Stomach (tissue), 9 donors: ENCODE measurements around the gene PRKAG1. TPM values are rescaled to one million over a fixed set of nuclear protein-coding genes. Genes with fewer than 3 reads are reported as not detected.

ENCODE experiments used
- DNase-seq, 2 donors: peaks; one replicate each; pipeline versions ENCODE4 v3.0.0 to v3.0.0-alpha.2; 2013 to 2019
- H3K27ac ChIP-seq, 5 donors: fragments of 200-600 bp in 4 of 5; sonication (generic) in 4 of 5; one replicate each; pipeline ENCODE4 v1.5.1; 2013 to 2019; ENCODE audit warnings: mild to moderate bottlenecking in 1 of 5, moderate library complexity in 1 of 5
- H3K27me3 ChIP-seq, 3 donors: fragments of 200-600 bp; sonication (generic); one replicate each; pipeline ENCODE4 v1.5.1; 2017 to 2019; ENCODE audit warnings: mixed run types in 1 of 3
- H3K36me3 ChIP-seq, 4 donors: fragments of 200-600 bp; sonication (generic); 1 replicate in 3 of 4; 2 replicates in 1 of 4; pipeline ENCODE4 v1.5.1; 2016 to 2019
- H3K4me1 ChIP-seq, 4 donors: fragments of 200-600 bp; sonication (generic); one replicate each; pipeline ENCODE4 v1.5.1; 2016 to 2019
- H3K4me3 ChIP-seq, 4 donors: fragments of 200-600 bp; sonication (generic) in 3 of 4; one replicate each; pipeline ENCODE4 v1.5.1; 2016 to 2019; ENCODE audit warnings: mild to moderate bottlenecking in 1 of 4
- H3K9me3 ChIP-seq, 4 donors: fragments of 200-600 bp; sonication (generic); one replicate each; pipeline ENCODE4 v1.5.1; 2016 to 2019
- CTCF ChIP-seq, 7 experiments: fragments of 450-650 bp in 4 of 7; fragments of 200-600 bp in 3 of 7; sonication (generic) in 3 of 7; IDR thresholded peaks; one replicate each; pipeline ENCODE4 v1.5.1; 2016 to 2019; ENCODE audit warnings: antibody characterized with exemption in 7 of 7, control low read depth in 2 of 7, mild to moderate bottlenecking in 1 of 7
- EP300 ChIP-seq: sonication (generic); formaldehyde crosslinking; IDR thresholded peaks from one replicate; pipeline ENCODE4 v1.6.1; 2017; ENCODE audit warnings: antibody characterized with exemption
- POLR2A ChIP-seq, 4 donors: fragments of 450-650 bp; IDR thresholded peaks; one replicate each; pipeline ENCODE4 v1.6.1; 2016; ENCODE audit warnings: antibody characterized with exemption in 4 of 4, control low read depth in 2 of 4, mild to moderate bottlenecking in 1 of 4, moderate library complexity in 1 of 4
- POLR2AphosphoS5 ChIP-seq, 3 donors: sonication (generic); formaldehyde crosslinking; IDR thresholded peaks; one replicate each; pipeline ENCODE4 v1.6.1; 2016; ENCODE audit warnings: antibody characterized with exemption in 3 of 3
- WGBS, 5 donors: extraction: QIAGEN DNeasy Blood & Tissue Kit in 3 of 5; methylation state at CpG; one replicate each; pipeline versions ENCODE4 v1.1.5 to v1.1.7; 2013 to 2018; 5-methylcytosine and 5-hydroxymethylcytosine counted together
- intact Hi-C: fragments of 100-400 bp; cut with DNase I; formaldehyde crosslinking; loops from one replicate; pipeline ENCODE4 v1.15.1; 2023; ENCODE audit warnings: low total_unique reads
- polyA plus RNA-seq, 3 donors: library from polyadenylated mRNA; stranded (reverse); fragments of 200-250 nt; gene quantifications; one replicate each; pipeline ENCODE4 v1.2.3, GENCODE V29; 2013
- total RNA-seq, 5 donors: library from RNA; depleted of rRNA; stranded (reverse); fragments of >200 nt; gene quantifications; one replicate each; pipeline versions ENCODE4 v1.1.0 to v1.2.3, GENCODE V29; 2014 to 2016
- donor health status: healthy with polysubstance abuse.
- donor health status: Bipolar disorder and iron deficiency.
- donor health status: healthy.

Gene PRKAG1
- total and polyA plus RNA-seq, 8 donors, result 5.8 to 68.7 (median 43.2) TPM

GRCh38 chr12:48979602-48980388 is 38.8 kb downstream of the PRKAG1 start:
- peak overlapping the region; percentile 25 to 53 (median 40) for H3K4me3 ChIP-seq
- 1 to 2% (median 1%) methylated on average over 29 to 55 of the region's 55 CpGs for WGBS, 5 donors
- no peaks in the 10 kb centered on the region for H3K36me3 ChIP-seq
- H3K4me1 ChIP-seq, result peaks cover 39 to 44% (median 43%) of the 10 kb centered on the region in 4 donors
- peaks cover 29 to 100% (median 78%) of the 10 kb centered on the region in 3 donors for H3K27me3 ChIP-seq
- intact Hi-C loops, result no loop called here
- no peak for TF ChIP-seq CTCF (IDR thresholded peaks at IDR 0.05)
- no peak for TF ChIP-seq EP300
- no peak for TF ChIP-seq POLR2AphosphoS5 (IDR thresholded peaks at IDR 0.05)
- TF ChIP-seq POLR2A (IDR thresholded peaks at IDR 0.05), result no peak
- peak overlapping the region in 2 of 5 donors; percentile 13 to 40 for H3K27ac ChIP-seq
- H3K9me3 ChIP-seq, result no peaks in the 10 kb centered on the region
- DNase-seq, result peak; percentile 53 to 62

- peaks cover 39 to 46% (median 44%) of the 10 kb centered on the region in 4 donors for H3K4me1 ChIP-seq
These were observed 39.6 kb downstream of the PRKAG1 start for GRCh38 chr12:48978741-48979601.

GRCh38 chr12:48978291-48978740 is 40.3 kb downstream of the PRKAG1 start, which contains the start of gene WNT1:
Gene WNT1, plus strand, starts transcription at chr12:48978322. Its CDS starts 329 bp downstream, at chr12:48978651.
- Histone ChIP-seq H3K4me1 (peaks cover 39 to 51% (median 47%) of the 10 kb centered on the region in 4 donors), H3K36me3 (no peaks in the 10 kb centered on the region), H3K27ac (no peak within 1 kb of the TSS), H3K9me3 (no peaks in the 10 kb centered on the region), H3K4me3 (peak within 1 kb of the TSS; percentile 26 to 53 (median 40)), H3K27me3 (peaks cover 31 to 100% (median 84%) of the 10 kb centered on the region in 3 donors)
- 0 to 2% (median 2%) methylated on average over 1 to 45 of the region's 45 CpGs for WGBS, 5 donors
- TF ChIP-seq POLR2AphosphoS5 (IDR thresholded peaks at IDR 0.05), result no peak
- TF ChIP-seq CTCF (IDR thresholded peaks at IDR 0.05), result peak in 2 of 7 experiments; percentile 11 to 55
- no peak for TF ChIP-seq EP300
- TF ChIP-seq POLR2A (IDR thresholded peaks at IDR 0.05), result no peak
- DNase-seq, result peak in 1 of 2 donors; percentile 44
- intact Hi-C loops, result no loop called here

More at GRCh38 chr12:48978741-48979601, 39.6 kb downstream of the PRKAG1 start:
- no peak for DNase-seq
- H3K36me3 ChIP-seq, result no peaks in the 10 kb centered on the region
- H3K9me3 ChIP-seq, result no peaks in the 10 kb centered on the region
- WGBS, 5 donors, result 2 to 4% (median 3%) methylated on average over 25 to 45 of the region's 45 CpGs
- H3K27me3 ChIP-seq, result peaks cover 29 to 100% (median 84%) of the 10 kb centered on the region in 3 donors
- peak overlapping the region; percentile 26 to 53 (median 40) for H3K4me3 ChIP-seq
- intact Hi-C loops, result no loop called here
- H3K27ac ChIP-seq, result no peak overlapping the region
- TF ChIP-seq POLR2A (IDR thresholded peaks at IDR 0.05), result no peak

- Histone ChIP-seq H3K9me3 (no peaks in the 10 kb centered on the region), H3K4me3 (peak overlapping the region; percentile 26 to 53 (median 40)), H3K36me3 (no peaks in the 10 kb centered on the region), H3K4me1 (peaks cover 39 to 54% (median 47%) of the 10 kb centered on the region in 4 donors), H3K27me3 (peaks cover 32 to 100% (median 88%) of the 10 kb centered on the region in 3 donors), H3K27ac (no peak overlapping the region)
- peak in 5 of 7 experiments; percentile 38 to 85 (median 59) for TF ChIP-seq CTCF (IDR thresholded peaks at IDR 0.05)
- TF ChIP-seq POLR2AphosphoS5 (IDR thresholded peaks at IDR 0.05), result no peak
- DNase-seq, result peak; percentile 67 to 85
- intact Hi-C loops, result no loop called here
- 7 to 26% (median 8%) methylated on average over 21 to 50 of the region's 50 CpGs for WGBS, 5 donors
These were observed 41.0 kb downstream of the PRKAG1 start for GRCh38 chr12:48977290-48978281.
